HPDE6-E6E7 (cell line): ENCODE results near the gene PRDM10.

ENCODE experiments used
- DNase-seq: peaks from one replicate; pipeline ENCODE4 v3.0.0; 2011; ENCODE audit warnings: missing footprints; ENCODE audit errors: extremely low spot score

Gene PRDM10

DNA sequence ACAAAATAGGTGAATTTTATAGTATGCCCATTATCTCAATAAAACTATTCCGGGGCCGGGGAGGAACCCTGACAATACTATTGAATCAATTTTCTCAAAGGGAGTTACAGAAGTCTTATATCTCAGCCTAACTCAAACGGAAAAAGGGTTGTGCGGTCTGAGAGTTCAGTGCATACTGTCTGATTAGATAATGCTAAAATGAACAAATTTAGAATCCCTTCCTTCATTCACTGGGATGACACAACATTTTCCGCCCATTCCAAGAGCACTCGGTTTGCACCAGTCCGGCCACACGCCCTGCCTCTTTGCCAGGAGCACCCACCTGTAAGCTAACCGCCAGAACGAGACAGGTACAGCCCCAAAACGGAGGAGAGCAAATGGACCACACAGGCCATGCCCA lies 57.3 kb downstream of the PRDM10 start:
- DNase-seq: no peak

GRCh38 chr11:129944696-129945095 lies 57.9 kb downstream of the PRDM10 start:
- DNase-seq: no peak

DNA sequence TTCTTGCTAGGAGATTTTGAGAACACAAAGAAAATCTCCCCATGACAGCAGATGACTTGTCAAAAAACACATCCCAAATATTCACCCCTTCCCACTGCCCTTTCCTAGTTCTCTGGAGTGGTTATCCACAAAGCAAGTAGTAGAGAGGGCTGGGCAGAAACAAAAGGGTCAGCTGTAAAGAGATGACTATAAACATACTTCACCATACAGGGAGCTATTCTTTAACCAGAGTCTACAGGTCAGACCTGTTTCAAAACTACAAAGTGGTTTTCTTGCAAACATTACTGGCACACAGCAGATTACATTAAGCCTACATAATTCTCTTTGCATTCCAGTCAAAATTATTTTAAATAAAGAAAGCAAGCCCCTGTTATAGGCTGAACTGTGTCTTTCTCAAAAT lies 59.6 kb downstream of the PRDM10 start:
- no peak for DNase-seq

GRCh38 chr11:129939510-129939909 lies 63.1 kb downstream of the PRDM10 start:
- DNase-seq: no peak

GRCh38 chr11:129938764-129939163 lies 63.9 kb downstream of the PRDM10 start:
- DNase-seq: no peak

DNA sequence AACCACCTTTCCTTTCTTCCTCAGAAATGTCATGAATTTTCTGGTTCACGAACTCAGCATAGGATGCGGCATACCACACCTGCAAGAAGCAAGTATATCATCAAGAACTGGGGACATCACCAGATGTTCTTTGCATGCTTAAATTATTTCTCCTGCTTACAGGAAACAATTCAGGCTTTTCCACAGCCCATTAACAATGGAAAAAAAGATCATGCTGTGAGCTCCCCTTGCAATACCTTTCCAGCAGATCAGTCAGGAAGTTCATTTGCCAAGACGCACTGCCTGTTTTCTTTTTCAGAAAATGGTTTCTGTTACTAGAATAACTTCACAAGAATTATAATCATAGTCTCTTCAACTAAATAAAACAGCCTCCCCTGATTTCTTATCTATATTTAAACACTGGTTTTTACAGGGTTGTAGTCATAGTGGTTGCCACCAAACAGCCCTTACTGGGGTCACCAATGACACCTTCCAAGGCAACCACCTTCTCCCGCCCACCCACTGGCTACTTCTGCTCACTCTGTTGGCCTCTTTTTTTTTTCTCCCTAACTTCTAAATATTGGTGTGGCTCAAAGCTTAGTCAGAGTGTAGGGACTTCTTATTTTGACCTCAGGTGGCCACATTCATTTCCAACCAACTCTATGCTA lies 64.9 kb downstream of the PRDM10 start:
- DNase-seq: no peak

DNA sequence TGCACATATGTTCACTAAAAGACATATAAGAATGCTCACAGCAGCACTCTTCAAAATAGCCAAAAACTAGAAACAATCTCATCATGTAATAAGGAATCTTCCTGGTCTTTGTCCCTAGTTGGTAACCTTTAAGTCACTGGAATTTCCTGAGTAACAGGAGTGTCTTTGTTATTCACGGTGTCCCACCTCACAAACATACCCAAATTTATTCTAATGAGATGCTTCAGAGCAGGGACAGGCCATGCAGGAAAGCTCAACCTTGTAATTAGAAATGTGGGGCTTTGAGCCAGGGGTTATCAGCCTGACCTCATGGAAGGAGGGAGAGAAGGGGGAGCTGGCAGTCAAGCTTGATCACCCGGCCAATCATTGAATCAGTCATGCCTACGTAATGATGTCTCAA lies 66.9 kb downstream of the PRDM10 start:
- no peak for DNase-seq

DNA sequence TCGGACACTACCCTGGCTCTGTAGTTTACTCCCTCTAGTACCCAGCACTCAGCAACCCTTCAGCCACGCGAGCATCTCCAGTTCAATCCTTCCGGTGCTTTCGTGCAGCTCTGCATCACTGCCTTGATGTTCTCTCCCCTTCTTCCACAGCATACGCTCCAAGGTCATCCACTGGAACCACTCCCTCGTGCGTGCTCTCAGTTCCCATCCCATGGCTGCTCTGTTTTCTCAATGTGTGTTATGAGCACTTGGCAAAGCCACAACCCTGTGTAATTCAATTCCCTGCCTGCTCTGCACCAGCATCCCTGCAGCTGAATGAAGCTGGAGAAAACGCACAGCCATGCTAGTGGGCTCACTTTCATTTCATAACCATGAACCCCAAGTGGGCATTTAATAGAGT lies 68.7 kb downstream of the PRDM10 start:
- DNase-seq: no peak

- no peak for DNase-seq
Measured at GRCh38 chr11:129933262-129933661, 69.4 kb downstream of the PRDM10 start.

GRCh38 chr11:129932381-129933067 lies 70.1 kb downstream of the PRDM10 start:
- no peak for DNase-seq

DNA sequence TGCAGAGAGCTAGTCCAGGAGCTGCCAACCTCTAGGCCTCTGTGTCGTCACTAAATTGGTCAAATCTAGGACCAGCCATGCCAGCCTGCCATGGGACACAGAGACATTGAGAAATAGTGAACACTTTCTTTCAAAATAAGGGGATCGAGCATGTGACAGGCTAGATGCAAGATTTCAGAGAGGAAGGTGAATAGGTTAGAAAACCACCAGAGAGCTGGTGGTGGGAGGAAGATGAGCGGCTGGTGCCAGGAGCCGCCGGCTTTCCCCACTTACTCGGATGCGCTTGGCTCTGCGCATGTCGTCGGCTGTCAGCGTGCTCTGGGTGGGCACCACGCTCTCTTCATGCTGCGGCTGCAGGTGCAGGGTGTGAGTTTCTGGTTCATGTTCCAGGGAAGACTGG lies 71.9 kb downstream of the PRDM10 start:
- no peak for DNase-seq

DNA sequence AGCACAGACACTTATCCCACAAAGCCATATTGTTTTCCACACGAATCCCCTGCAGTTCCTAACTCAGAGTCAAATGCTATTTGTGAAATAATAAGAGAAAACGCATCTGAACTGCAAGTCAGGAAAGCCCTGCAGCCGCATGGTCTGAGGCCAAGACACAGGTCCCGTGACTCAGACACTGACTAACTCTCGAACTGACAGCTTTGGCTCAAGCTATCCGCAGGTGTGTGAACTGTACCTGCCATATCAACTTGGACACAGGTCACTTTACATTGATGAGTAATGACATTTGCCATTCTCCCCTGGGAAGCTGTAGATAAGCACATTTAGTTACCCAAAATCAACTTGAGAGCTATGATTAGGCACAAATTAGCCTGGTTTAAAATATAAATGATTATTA lies 72.3 kb downstream of the PRDM10 start:
- DNase-seq: peak; percentile 60

DNA sequence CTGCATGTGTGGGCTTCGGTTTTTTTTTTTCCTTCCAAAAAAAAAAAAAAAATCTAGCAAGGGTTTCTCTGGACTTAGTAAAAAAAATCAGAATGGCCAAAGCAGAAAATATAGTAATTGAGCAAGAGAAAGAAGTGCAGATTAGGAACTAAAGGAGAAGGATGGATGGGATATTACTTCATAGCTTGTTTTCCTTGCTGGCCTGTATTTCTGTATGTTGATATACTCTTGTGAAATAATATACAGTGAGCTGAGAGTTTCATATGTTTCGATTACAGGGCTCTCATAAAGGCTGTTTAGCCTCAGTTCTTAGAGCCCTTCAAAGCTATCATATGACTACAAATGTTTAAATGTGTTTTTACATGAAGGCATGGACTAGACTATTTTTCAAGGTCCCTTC lies 72.9 kb downstream of the PRDM10 start:
- DNase-seq: no peak

DNA sequence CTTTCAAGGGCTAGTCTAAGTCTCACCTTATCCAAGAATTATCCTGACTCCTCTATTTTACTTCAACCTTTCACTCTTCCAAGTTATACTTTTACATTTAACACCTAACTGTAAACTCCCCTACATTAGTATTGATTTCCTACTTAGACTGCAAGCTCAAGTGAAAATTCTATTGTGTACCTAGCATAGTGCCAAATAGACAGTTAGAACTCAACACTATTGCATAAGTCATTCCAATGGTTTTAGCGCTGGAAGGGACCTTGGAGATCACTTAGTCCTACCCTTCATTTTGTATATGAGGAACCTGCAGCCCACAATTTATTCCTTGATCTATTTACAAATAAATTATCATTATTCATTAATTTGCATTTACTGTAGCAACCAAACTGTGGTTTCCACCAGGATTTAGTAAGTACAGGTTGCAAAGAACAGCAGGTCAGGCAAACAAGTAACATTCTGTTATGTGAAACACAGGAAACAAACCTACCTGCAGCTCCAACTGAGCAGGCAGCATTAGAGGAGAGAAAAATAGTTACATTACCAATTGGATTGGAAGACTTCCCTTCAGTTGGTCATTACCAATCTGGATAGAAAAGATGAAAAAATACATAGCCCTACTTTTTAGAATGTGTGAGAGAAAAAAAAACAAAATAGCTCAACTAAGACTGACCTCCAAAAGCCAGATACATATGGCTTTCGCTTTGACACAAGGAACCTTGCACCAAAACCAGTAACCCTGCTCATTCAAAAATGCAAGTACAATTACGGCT lies 73.5 kb downstream of the PRDM10 start:
- DNase-seq: no peak

GRCh38 chr11:129922674-129923073 lies 80.0 kb downstream of the PRDM10 start:
- DNase-seq: no peak

GRCh38 chr11:129918361-129918760 lies 84.3 kb downstream of the PRDM10 start:
- no peak for DNase-seq

DNA sequence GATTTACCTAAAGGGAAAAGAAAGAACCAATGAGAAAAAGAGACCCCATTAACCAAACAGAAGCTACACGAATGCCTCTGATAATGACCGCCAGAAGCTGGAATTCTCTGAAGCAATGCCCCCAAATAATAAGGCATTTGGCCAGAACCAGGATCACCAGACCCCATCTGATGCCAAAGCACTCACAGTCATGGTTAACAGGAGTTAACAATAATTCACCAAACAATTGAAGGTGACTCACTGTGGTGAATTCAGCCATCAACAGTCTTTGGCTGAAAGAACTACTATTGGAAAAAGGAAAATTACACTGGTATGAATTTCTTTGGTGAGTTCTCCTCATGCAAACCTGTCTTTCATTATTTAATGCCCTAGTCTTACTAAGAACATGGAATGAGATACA lies 85.4 kb downstream of the PRDM10 start:
- DNase-seq: no peak

DNA sequence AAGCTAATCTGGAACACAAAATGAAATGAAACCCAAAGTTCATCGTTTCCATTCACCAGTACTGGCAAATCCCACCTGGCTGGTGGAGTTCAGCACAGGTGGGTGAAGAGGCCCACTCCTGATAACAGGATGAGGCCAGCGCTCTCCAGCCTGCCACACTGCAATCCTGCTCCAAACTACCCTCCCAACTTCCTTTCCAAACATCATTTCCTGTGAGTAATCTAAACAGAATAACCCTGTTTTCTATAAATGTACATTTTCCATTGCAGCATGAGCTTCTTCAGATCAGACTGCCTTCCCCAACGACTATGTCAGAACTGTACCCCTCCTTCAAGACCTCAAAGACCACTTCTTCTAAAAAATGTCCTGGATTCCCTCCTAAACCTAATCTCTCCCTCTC lies 91.3 kb downstream of the PRDM10 start:
- no peak for DNase-seq

GRCh38 chr11:129910360-129910759 lies 92.3 kb downstream of the PRDM10 start:
- no peak for DNase-seq

DNA sequence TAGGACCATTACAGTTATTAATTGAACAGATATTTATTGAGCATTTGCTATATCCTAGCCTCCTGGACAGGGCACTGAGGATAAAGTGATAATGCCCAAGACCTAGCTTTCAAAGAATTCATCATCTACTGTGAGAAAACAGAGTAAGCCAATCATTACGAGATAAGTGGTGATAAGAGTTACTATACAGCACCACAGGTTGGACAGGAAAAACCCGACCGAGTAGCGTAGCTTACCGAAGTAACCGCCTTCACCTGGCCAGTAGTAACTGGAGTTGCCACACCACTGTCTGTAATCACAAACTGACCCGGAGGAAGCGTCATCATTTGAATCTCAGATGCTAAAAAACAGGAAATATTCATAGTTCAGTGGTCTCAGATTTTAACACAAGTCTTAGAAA lies 97.2 kb downstream of the PRDM10 start:
- no peak for DNase-seq

DNA sequence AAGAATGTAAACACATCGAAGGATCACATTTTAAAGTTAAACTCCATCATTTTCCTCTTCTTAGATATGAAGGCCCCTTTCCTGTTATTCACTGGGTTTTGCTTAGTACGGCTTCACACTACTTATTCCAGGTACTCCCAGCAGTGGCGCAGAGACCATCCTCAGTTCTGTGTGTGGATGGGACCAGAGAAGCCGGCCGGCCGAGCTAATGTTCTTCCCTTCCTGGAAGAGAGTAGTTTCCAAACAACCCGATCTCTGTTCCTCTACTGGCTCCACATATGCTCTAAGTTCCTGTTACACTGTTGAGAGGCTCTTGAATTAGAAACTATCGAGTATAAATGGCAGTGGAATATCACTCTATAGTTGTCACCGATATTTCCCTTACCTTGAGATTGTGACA lies 106.6 kb downstream of the PRDM10 start:
- peak; percentile 14 for DNase-seq

DNA sequence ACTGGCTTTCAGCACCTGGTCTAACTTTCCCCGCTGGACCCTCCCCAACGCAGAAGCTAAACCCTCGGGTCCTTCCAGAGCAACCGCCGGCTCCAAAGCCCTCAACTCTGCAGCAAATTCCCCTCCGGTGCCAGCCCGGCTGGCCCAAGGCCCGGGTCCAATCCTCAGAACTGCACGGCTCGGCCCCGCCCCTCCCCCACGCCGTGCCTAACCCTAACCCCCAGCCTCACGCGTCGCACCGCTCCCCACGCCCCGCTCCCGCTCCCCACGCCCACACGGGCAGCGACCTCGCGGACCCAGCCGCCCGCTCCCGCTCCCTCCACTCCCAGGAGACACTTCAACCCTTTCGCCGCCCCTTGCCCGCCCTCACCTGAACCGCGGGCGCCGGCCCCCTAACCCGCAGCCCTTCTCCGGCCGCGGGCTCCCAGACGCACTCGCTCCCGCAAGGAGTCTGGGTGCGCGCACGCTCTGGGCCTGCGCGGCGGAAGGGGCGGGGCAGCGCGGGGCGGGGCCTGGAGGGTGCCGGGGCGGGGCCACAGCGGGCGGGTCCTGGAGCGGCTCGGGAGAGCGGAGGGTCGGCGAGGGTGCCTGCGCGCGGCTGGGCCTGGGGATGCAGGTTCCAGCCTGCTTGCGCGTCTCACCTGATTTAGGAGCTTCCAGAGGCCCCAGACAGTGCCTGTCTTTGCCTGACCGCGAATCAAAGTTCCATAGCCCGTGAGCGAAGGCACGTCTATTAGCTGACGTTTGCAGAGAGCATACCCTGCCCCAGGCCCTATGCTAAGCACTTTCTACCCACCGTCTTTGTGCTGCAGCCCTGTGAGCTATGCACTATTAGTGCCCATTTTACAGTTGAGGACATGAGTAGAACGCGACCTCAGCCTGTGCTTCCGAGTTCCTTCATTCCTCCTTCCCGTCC lies 107.3 kb downstream of the PRDM10 start, which contains the start of gene NFRKB:
Gene NFRKB (minus strand): TSS at position 453 of the 916 bp plus-strand sequence. CDS start 2,729 bp downstream, outside the sequence.
- peak; percentile 84 for DNase-seq
